Parathyroid adenoma (tissue), 2 donors: Measurements from ENCODE around the gene USP46.

Experiments used
- H2AFZ ChIP-seq: fragments of 300-600 bp; sonication (generic); one replicate; pipeline ENCODE4 v1.7.0; 2017; ENCODE audit warnings: antibody characterized with exemption, mild to moderate bottlenecking
- H3K27ac ChIP-seq: fragments of 300-600 bp; sonication (generic); one replicate; pipeline ENCODE4 v1.7.0; 2017
- H3K27me3 ChIP-seq: fragments of 300-600 bp; sonication (generic); one replicate; pipeline ENCODE4 v1.7.0; 2017; ENCODE audit warnings: low read length; ENCODE audit not compliant: control insufficient read depth, insufficient read depth
- H3K36me3 ChIP-seq: fragments of 300-600 bp; sonication (generic); one replicate; pipeline ENCODE4 v1.7.0; 2017; ENCODE audit warnings: low read length; ENCODE audit not compliant: control insufficient read depth, insufficient read depth
- H3K4me1 ChIP-seq: fragments of 300-600 bp; sonication (generic); one replicate; pipeline ENCODE4 v1.7.0; 2017; ENCODE audit warnings: control low read depth
- H3K4me2 ChIP-seq: fragments of 300-600 bp; sonication (generic); one replicate; pipeline ENCODE4 v1.7.0; 2017; ENCODE audit warnings: low read length
- H3K4me3 ChIP-seq: fragments of 300-600 bp; sonication (generic); one replicate; pipeline ENCODE4 v1.7.0; 2017; ENCODE audit warnings: low read depth, low read length
- H3K79me2 ChIP-seq: fragments of 300-600 bp; sonication (generic); one replicate; pipeline ENCODE4 v1.7.0; 2017; ENCODE audit warnings: control low read depth
- H3K9ac ChIP-seq: fragments of 300-600 bp; sonication (generic); one replicate; pipeline ENCODE4 v1.7.0; 2017; ENCODE audit warnings: mild to moderate bottlenecking
- H3K9me3 ChIP-seq: fragments of 300-600 bp; sonication (generic); one replicate; pipeline ENCODE4 v1.7.0; 2017; ENCODE audit warnings: low read length; ENCODE audit not compliant: control insufficient read depth
- TF ChIP-seq, protein P1 (sequence below): fragments of 300-600 bp; sonication (generic); IDR thresholded peaks from one replicate; pipeline ENCODE4 v1.7.0; 2017; ENCODE audit warnings: antibody characterized with exemption, mild to moderate bottlenecking
- donor health status: primary hyperparathyroidism.

The USP46 gene

DNA sequence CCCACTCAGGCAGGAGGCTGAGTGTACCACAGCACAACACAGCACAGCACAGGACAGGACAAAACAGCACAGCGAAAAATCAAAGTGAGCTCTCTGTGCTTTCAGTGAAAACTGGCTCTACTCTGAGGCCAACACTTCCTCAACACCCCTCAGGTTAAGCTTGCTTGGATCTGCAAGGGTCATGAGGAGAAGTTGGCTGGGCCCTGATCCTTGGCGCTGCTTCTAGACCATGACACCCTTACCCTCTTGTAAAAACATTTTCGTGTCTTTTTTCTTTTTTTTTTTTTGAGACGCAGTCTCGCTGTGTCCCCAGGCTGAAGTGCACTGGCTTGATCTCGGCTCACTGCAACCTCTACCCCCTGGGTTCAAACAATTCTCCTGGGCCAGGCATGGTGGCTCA is 25.3 kb downstream of the USP46 start:
- no peak overlapping the region for H3K27ac ChIP-seq
- H3K9ac ChIP-seq, result no peak overlapping the region
- H3K9me3 ChIP-seq, result no peaks in the 10 kb centered on the region
- H3K36me3 ChIP-seq, result no peaks in the 10 kb centered on the region
- H3K4me2 ChIP-seq, result no peak overlapping the region
- no peak overlapping the region for H3K4me3 ChIP-seq
- peaks cover 5% of the 10 kb centered on the region for H3K4me1 ChIP-seq
- H2AFZ ChIP-seq, result no peak overlapping the region
- peaks cover 10% of the 10 kb centered on the region for H3K79me2 ChIP-seq
- TF ChIP-seq, protein P1, sequence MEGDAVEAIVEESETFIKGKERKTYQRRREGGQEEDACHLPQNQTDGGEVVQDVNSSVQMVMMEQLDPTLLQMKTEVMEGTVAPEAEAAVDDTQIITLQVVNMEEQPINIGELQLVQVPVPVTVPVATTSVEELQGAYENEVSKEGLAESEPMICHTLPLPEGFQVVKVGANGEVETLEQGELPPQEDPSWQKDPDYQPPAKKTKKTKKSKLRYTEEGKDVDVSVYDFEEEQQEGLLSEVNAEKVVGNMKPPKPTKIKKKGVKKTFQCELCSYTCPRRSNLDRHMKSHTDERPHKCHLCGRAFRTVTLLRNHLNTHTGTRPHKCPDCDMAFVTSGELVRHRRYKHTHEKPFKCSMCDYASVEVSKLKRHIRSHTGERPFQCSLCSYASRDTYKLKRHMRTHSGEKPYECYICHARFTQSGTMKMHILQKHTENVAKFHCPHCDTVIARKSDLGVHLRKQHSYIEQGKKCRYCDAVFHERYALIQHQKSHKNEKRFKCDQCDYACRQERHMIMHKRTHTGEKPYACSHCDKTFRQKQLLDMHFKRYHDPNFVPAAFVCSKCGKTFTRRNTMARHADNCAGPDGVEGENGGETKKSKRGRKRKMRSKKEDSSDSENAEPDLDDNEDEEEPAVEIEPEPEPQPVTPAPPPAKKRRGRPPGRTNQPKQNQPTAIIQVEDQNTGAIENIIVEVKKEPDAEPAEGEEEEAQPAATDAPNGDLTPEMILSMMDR, result no peak
- no peaks in the 10 kb centered on the region for H3K27me3 ChIP-seq

DNA sequence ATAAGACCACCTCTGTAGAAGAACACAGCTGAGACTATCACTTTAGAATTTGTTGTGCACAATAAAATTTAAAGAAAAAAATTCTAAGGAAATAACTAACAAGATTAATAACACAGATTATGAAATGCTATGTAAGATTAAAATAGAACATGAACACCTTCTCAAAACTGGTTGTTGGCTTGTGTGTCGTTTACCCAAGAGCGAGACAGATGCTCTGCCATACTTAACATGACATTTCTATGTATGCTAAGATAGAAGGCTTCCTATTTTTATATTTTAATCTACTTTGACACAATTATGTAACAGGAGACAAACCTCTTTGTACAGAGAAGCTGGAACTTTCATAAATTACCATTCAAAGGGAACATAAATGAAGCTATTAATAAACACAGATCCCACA is 30.1 kb downstream of the USP46 start:
- Histone ChIP-seq H3K36me3 (no peaks in the 10 kb centered on the region), H3K27me3 (no peaks in the 10 kb centered on the region), H3K9me3 (no peaks in the 10 kb centered on the region), H3K4me2 (no peak overlapping the region), H3K79me2 (no peaks in the 10 kb centered on the region), H3K27ac (no peak overlapping the region), H3K4me1 (no peaks in the 10 kb centered on the region), H3K4me3 (no peak overlapping the region), H3K9ac (no peak overlapping the region), H2AFZ (no peak overlapping the region)
- TF ChIP-seq, protein P1, result no peak

GRCh38 chr4:52628543-52628942 is 30.6 kb downstream of the USP46 start:
- H3K4me1 ChIP-seq, result no peaks in the 10 kb centered on the region
- H3K4me3 ChIP-seq, result no peak overlapping the region
- H2AFZ ChIP-seq, result no peak overlapping the region
- H3K79me2 ChIP-seq, result no peaks in the 10 kb centered on the region
- H3K9ac ChIP-seq, result no peak overlapping the region
- no peaks in the 10 kb centered on the region for H3K27me3 ChIP-seq
- H3K4me2 ChIP-seq, result no peak overlapping the region
- TF ChIP-seq, protein P1, result no peak
- no peaks in the 10 kb centered on the region for H3K36me3 ChIP-seq
- H3K9me3 ChIP-seq, result no peaks in the 10 kb centered on the region
- H3K27ac ChIP-seq, result no peak overlapping the region

- Histone ChIP-seq H3K79me2 (no peaks in the 10 kb centered on the region), H3K27ac (no peak overlapping the region), H3K4me1 (no peaks in the 10 kb centered on the region), H3K4me2 (no peak overlapping the region), H2AFZ (no peak overlapping the region), H3K27me3 (no peaks in the 10 kb centered on the region), H3K9ac (no peak overlapping the region), H3K36me3 (no peaks in the 10 kb centered on the region), H3K4me3 (no peak overlapping the region), H3K9me3 (no peaks in the 10 kb centered on the region)
- TF ChIP-seq, protein P1, result no peak
Measured at GRCh38 chr4:52627876-52628275, 31.2 kb downstream of the USP46 start.

DNA sequence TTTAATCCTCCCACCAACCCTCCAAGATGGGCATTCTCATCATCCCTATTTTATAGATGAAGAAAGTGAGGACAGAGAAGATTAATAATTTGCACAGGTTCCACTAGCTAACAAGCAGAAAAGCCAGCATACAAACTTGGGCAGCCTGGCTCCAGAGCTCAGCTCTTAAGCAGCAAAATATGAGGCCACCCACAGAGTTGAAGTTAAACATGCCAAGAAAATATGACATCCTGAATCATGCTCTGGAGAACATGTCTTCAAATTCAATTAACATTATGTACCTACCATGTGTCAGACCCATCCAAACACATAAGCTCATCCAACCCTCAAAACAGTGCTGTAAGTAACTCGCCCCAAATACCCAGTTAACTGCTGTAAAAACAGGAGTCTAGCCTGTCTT is 33.9 kb downstream of the USP46 start:
- H3K9me3 ChIP-seq, result no peaks in the 10 kb centered on the region
- no peaks in the 10 kb centered on the region for H3K36me3 ChIP-seq
- H2AFZ ChIP-seq, result no peak overlapping the region
- no peaks in the 10 kb centered on the region for H3K79me2 ChIP-seq
- no peak overlapping the region for H3K4me2 ChIP-seq
- H3K4me1 ChIP-seq, result no peaks in the 10 kb centered on the region
- no peak overlapping the region for H3K9ac ChIP-seq
- H3K27me3 ChIP-seq, result no peaks in the 10 kb centered on the region
- no peak overlapping the region for H3K4me3 ChIP-seq
- TF ChIP-seq, protein P1, result no peak
- H3K27ac ChIP-seq, result no peak overlapping the region
